GM19452 (cell line): ENCODE results near the gene CDC42BPG.

Experiments
- ATAC-seq: cut with Tn5 transposase; IDR thresholded peaks from one replicate; pipeline ENCODE4 v1.9.1; 2021; ENCODE audit not compliant: unreplicated experiment

Gene CDC42BPG

DNA sequence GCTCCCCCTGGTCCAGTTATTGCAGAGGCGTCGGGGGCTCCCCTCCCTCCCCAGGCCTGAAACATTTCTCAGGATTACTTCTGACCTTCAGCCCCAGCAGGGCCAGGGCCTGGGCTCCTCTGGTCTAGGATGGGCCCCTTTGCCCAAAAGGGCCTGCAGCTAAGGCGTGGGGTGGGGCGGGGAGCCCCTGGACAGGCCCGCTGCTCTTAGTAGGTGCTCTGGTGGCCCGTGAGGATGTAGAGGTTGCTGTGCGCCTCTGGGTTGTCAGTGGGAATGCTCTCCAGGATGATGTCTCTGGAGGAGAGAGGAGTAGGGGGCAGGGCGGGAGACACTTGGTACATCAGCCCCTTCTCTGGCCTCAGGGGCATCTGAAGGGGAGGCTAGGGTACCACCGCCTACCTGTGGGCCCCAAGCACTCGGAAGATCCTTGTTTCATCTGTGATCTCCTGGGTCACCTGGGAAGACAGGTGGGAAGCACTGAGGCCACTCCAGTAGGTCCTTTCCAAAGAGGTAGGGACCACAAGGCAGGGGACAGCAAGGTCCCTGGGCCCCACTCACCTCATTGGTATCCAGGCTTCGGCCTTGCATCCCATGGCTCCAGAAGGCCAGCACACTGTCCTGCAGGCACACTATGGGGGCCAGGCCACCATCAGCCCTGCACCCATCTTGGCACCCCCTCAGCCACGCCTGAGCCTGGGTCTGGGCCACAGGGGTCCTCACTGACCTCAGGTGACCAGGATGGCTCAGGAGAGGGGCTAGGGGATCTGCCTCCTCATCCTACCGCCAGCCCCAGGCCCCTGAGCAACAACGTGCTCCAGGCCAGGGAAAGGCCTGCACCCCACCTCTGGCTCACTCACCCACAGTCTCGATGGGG is 54.9 kb downstream of the CDC42BPG start:
- no peak for ATAC-seq

DNA sequence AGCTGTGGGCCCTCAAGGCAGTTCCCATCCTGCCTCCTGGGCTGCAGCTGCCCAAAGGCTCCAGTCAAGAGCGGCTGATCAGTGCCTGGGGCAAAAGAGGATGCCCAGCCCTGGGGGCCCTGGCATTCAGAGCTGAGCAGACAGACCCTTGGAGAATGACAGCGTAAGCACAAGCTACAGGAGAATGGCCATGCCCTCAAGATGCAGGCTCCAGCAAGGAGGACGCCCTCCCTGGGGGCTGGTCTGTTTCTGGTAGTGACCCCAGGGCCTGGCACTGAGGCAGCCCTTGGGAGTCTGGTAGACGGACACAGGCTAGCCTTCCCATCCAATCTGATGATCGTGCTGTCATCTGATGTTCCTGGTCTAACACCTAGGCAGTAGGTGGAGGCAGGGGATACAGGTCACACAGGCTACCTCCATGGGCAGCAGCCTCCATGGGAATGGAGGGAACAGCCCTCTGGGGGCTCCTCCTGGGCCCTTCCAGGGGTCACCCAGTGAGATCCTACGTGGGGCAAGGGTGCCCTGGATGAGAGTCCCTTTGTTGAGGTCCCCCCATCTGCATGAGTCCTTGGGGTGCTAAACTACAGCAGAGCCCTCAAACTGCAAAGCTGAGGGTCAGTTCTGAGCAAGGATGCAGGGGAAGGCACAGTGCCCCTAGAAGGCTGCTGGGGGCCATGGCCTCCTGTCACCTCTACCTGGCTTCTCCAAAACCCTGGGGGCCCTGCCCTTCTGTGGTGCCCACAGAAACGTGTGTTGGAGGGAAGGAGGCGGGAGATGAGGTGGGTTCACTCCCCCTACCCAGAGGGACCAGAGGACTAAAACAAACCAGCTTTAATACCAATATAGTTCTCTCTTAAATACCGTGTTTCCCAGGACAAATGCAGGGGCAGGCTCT is 55.9 kb downstream of the CDC42BPG start:
- no peak for ATAC-seq

DNA sequence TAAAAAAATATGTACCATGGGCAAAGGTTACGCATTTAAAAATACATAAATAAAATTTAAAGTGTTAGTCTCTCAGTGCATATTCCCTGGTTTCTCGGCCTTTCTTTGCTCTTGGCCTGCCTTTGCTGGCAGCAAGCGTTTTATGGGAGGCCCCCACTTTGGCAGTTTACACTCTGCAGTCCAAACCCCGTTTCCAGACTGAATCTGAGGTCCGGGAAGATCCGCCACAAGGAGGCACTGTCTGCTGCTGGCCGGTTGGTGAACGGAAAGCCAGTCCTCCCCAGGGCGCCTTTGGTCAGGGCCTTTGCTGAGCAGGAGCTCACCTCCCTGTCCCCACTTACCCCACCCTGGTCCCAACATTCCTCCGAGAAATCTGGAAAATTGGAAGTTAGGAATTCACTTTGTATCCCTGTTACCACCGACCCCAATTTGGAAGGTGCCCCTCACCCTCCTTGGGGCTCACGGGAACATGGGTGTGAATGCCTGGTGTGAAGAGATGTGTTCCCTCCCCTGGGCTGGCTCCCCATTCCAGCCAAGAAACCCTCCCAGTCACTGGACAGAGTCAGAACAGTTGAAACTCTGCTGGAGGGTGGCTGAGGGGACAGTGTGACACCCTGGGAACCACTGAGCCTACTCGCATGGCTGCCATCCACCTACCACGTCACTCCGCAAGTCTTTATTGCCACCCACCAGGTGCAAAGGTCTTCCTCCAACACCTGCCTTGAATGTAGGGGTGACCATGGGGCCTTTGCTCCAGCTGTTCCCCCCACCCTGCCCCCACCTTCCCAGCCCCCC is 56.7 kb downstream of the CDC42BPG start:
- ATAC-seq, result no peak

DNA sequence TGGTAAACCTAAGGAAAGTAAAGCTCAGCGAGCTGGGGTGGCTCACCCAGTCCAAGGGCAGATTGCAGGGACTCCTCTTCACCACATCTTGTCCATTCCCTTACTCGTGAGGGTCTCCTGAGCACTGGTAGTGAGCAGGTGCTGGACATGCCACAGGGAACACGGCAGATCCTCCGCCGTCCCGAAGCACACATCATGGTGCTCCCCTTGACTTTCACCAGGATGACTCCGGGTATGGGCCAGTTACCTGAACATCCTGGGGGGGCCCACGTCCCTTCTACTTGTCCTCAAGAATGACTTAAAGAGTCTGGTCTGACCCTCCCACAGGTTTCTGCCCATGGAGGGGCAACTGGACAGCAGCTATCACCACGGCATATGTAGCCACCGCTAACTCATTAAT is 58.1 kb downstream of the CDC42BPG start:
- ATAC-seq, result no peak

DNA sequence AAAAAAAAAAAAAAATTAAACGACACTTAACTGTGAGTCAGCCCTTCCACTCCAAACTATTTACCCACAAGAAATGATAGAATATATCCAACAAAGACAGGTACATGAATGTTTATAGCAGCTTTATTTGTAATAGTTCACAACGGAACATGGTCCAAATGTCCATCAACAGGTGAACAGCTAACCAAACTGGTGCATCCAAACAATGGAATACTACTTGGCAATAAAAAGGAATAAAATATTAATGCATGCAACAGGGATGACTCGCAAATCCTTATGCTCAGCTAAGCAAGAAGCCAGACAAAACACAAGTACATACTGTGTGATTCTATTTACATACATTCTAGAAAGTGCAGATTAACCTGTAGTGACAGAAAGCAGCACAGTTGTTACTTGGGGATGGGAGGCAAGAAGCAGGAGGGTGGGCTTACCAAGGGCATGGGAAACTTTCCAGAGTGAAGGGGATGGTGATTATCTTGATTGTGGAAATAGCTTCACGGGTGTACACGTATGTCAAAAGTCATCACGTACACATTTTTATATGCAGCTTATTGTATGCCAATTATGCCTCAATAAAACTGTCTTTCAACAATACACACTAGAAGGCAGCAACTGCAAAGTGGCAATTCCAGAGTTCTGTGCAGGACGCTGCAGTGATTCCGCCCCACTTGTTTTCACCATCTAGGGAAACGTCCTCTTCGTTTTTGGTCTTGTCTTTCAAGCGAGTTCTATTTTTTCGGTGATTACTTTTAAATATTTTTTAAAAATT is 59.5 kb downstream of the CDC42BPG start:
- ATAC-seq, result no peak

DNA sequence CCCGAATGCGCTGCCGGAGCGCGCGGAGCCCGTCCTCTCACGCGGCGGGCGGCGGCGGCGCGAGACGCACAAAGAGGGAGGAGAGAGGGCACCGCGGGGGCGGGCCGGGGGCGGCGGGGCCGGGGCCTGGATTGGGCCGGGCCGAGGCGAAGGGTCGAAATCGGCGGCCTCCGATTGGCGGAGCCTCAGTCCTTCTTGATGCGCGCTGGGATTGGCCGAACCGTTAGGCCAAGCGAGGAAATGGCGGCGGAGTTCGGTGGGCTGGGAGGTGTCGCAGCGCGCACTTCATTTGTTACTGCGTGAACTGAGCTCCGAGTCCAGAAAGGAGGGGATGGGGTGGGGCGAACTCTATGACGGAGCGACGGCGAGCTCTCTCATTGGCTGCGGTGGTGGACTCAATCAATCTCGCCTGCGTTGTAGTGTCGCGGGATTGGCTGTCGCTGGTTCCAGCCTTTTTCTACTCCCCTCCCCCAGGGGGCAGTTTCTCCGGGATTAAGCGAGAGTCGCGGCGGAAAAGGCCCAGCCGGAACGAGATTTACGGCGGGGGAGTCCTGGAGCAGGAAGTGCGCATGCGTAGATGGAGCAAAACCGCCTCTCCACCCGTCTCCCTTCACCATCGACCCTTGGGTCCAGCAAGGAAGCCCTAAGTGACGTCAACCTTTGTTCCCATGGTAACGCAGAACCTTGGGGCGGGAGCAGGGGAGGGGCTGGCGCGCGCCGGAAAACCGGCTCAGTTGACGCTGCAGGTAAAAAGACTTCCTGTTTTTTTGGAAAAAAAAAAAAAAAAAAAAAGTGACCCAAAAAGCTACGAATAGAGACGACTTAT is 65.8 kb downstream of the CDC42BPG start, which contains the start of gene SF1:
SF1 (minus strand) TSS at position 70 of the 826 bp plus-strand sequence. CDS start 150 bp downstream, outside the sequence.
- peak; percentile 76 for ATAC-seq

DNA sequence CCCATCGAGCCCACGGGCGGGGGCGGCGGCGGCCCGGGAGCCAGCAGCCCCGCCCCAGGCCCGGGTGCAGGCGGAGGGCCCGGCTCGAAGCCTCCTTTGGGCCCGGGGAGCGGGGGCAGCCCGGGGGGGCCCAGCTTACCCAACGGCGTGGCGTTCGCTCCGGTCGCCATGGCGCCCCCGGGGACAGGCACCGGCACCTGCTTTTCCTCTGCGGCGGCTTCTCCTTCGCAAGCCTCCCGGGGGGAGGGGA is 66.3 kb downstream of the CDC42BPG start:
- ATAC-seq, result no peak

DNA sequence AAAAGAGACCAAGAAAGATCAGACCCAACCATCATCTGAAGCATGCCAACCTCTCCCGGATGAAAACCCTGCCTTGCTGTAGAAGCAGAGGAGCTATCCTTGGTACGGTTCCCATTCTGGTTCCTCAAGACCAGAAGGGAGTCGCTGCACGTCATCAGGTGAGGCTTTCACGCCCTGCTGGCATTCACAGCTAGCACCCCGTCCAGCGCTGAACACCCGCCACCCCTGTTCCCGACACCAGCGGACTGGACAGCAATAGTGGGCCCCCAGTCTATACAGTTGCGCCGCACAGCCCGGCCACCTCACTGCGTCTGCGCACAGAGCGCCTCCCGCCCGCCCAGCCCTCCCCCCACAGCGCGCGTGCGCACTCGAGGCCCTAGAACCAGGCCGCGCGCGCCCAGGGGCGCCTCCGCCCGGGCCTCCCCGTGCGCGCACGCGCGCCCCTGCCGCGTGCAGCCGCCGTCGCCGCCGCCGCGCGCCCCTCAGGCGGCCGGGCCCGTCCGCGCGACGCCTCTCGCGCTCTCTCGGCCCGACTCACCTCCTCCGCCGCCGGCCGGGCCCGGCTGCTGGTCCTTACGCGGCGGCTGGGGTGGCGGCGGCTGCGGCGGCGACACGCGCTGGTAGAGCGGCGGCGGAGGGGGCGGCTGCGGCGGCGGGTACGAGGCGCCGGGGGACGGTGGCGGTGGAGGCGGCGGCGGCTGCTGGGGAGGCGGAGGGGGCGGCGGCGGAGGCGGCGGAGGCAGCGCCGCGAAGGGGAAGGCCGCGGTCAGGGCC is 66.8 kb downstream of the CDC42BPG start:
- peak; percentile 23 for ATAC-seq

DNA sequence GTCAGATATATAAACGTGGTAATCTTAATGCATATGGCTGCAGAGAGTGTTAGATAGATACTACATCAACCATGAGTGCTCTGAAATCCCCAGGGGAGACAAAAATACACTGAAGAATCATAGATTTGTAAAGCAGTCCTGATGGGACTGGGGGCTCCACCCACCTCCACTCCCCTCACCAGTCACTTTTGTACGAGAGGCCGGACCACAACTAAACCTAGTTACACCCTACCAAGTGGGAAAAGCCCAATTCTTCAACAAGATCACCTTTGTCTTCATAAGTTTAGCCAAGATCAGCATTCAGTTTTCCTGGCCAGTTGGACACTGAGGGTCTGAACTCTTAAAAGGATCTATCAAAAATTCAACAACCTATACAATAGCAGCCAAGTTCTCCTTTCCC is 67.6 kb downstream of the CDC42BPG start:
- ATAC-seq, result no peak

DNA sequence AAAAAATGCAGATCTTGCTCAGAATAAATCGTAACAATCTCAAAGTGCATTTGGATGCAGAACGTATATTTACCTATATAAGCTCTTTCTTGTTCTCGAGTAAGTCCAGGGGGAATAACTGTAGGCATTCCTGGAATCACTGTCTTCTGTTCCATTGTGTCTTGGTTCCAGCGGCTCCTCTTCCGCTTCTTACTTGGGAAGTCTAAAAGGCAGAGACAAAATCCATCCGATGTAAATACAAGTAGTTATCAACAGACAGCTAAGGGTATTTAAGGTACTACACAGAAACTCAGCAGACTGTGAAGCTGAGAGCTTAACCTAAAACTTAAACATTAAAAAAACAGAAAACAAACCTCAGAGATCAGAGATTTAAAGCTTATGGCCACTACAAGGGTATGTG is 68.0 kb downstream of the CDC42BPG start:
- no peak for ATAC-seq

DNA sequence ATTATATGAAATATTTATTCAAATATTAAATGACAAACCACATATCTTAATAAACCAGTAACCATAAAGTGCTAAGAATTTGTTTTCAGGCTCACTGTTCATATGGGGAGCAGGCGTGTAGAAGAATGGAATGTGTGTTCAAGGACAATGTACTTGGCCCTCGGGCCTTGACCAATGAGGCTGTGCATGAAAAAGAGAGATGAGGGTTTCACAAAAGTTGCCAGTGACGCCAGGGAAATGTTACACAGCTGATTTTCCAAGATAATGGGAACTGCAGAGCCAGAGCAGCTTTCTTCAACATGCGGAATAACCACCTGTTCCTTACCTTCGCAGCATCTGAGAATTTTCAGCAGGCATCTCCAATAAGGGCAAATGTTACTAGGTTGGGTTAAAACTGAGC is 70.3 kb downstream of the CDC42BPG start:
- no peak for ATAC-seq
